ENCODE data around the gene MRPL32. TPM values are rescaled to one million over a fixed set of nuclear protein-coding genes. Genes with fewer than 3 reads are reported as not detected.
"Not testable (repeated sequence)": the region's sequence is repeated elsewhere in the genome, so short reads cannot be mapped to it uniquely, and the experiment has no call there.

Gene MRPL32
- polyA plus RNA-seq (2013, experiment 1 of 2; ENCODE audit: insufficient read length) = 63.3 TPM
- polyA plus RNA-seq (2013, experiment 2 of 2; ENCODE audit: insufficient read length) = 58.1 TPM

GRCh38 chr7:42931834-42932651 is at the start of gene MRPL32, which contains the start of gene PSMA2:
Gene MRPL32 (plus strand): TSS chr7:42932376. CDS start chr7:42932387, 11 bp downstream.
Gene PSMA2 (minus strand): TSS chr7:42932174. CDS start chr7:42932158, 16 bp downstream.
- peak; percentile 98 for DNase-seq

DNA sequence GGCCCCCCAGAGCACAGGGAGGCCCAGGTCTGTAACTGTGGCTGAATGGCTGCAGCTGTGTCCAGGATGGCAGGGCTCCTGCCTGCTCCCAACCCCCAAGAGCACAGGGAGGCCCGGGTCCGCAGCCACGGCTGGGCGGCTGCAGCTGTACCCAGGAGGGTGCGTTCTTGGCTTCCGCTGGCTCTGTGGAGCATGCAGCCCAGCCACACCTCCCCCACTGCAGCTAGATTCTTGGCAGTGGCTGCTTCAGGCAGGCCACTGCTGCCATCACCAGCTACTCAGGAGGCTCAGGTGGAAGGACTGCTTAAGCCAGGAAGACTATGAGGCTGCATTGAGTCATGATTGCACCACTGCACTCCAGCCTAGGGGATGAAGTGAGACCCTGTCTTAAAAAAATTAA is 48.2 kb upstream of the MRPL32 start:
- DNase-seq = no peak

- not testable (repeated sequence) for DNase-seq
These were observed 47.0 kb upstream of the MRPL32 start for GRCh38 chr7:42885183-42885582.

DNA sequence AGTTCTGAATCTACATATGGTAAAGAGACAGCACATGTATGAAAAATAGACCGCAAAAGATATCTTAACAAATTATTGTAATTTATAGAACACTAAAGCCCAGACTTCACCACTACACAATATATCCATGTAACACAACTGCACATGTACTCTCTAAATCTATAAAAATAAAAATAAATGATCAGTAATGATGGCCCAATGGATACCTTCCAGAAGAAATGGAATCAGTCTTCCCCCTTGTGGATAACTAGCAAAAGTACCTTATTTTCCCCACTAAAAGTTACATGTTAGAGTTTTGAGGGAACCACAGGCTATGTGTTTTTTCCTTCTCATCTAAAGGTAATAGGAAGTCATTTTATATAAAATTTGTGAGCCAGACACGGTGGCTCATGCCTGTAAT is 46.0 kb upstream of the MRPL32 start:
- peak; percentile 12 for DNase-seq

DNA sequence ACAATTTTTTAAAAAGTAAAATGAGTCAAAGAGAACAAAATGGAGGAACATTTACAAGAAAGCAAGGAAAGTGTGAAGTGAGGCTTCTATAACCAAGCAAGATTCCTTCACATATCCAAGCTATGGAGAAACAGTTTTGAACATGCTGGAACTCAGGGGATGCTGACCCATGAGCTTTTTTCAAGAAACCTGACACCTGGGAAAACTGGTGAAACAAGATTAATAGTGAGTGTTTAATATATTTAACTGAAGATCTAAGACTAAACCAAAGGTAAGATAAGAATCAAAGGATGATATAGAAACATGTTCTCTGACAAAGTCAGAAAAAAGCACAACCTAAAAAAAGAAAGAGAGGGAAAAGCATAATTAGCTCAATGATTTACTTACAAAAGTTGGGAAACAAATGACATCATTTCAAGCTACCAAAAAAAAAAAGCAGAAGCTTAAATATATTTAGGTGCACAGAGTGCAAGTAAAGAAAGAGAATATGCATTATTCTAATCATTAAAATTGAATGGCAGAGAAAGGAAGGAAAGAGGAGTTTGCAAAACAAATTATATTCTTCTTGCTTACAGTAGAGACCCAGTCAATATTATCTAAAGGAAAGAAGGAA is 45.2 kb upstream of the MRPL32 start:
- no peak for DNase-seq

DNA sequence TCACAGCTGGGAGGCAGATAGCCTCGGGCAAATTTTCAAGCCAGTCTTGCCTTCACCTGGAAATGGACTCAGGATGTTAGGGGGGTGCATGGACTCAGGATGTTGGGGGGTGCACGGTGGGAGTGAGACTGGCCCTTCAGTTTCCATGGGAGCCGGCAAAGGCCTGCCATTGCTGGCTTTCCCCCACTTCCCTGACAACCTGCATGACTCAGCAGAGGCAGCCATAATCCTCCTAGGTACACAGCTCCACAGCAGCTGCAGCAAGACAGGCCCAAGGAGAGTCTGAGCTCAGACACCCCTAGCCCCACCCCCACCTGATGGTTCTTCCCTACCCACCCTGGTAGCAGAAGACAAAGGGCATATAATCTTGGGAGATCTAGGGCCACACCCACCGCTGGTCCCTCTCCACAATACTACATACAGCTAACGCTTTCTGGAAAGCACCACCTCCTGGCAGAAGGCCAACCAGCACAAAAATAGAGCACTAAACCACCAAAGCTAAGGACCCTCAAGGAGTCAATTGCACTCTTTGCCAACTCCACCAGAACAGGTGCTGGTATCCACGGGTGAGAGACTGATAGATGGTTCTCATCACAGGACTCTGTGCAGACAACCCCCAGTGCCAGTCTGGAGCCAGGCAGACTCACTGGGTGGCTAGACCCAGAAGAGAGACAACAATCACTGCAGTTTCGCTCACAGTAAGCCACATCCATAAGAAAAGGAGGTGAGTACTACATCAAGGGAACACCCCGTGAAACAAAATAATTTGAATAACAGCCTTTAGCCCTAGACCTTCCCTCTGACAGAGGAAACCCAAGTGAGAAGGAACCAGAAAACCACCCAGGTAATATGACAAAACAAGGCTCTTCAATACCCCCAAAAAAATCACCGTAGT is 38.6 kb upstream of the MRPL32 start:
- no peak for DNase-seq

DNA sequence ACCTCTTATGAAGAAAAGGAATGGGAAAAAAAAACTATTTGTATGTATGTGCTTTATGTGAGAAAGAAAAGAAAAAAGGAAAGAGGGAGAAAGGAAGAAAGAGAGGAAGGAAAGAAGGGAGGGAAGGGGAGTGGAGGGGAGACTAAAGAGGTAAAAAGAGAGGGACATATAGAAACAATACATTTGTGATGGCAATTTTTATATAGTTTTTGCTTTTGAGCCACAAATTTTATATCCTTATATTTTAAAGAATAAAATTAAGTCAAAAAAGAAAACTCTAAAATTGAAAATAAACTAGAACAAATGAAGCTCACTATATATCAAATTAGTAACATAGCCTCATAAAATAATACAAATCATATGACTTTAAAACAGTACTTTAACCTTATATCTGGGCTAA is 31.3 kb upstream of the MRPL32 start:
- no peak for DNase-seq

DNA sequence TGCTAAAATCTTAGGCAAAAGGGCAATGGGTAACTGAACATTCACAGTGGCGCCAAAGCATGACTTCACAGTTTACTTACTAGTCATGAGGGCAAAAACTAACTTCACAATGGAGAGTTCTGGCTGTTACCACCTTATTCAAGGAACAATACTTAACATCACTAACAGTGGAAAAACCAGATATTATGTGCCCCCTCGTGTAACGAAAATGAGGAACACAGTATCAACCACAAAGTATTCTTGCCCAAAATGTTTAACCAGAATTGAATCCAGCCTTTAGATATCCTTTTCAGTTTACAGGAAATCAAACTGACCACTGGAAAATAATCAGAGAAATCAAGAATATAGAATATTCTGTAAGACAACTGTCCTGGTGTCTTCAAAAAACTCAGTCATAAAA is 29.8 kb upstream of the MRPL32 start:
- DNase-seq = no peak

DNA sequence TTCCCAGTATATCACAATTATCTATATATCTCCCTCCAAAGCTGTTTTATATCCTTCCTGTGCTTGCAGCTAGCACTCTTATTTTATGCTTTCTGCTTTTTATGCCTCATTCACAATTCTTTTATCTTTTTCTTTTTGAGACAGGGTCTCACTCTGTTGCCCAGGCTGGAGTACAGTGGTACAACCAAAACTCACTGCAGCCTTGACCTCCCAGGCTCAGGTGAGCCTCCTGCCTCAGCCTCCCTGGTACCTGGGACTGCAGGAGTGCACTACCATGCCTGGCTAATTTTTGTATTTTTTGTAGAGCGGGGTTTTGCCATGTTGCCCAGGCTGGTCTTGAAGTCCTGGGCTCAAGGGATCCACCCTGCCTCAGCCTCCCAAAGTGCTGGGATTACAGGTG is 26.0 kb upstream of the MRPL32 start:
- no peak for DNase-seq

GRCh38 chr7:42907316-42907715 is 24.9 kb upstream of the MRPL32 start:
- DNase-seq = peak; percentile 22

GRCh38 chr7:42910306-42910705 is 21.9 kb upstream of the MRPL32 start:
- no peak for DNase-seq

DNA sequence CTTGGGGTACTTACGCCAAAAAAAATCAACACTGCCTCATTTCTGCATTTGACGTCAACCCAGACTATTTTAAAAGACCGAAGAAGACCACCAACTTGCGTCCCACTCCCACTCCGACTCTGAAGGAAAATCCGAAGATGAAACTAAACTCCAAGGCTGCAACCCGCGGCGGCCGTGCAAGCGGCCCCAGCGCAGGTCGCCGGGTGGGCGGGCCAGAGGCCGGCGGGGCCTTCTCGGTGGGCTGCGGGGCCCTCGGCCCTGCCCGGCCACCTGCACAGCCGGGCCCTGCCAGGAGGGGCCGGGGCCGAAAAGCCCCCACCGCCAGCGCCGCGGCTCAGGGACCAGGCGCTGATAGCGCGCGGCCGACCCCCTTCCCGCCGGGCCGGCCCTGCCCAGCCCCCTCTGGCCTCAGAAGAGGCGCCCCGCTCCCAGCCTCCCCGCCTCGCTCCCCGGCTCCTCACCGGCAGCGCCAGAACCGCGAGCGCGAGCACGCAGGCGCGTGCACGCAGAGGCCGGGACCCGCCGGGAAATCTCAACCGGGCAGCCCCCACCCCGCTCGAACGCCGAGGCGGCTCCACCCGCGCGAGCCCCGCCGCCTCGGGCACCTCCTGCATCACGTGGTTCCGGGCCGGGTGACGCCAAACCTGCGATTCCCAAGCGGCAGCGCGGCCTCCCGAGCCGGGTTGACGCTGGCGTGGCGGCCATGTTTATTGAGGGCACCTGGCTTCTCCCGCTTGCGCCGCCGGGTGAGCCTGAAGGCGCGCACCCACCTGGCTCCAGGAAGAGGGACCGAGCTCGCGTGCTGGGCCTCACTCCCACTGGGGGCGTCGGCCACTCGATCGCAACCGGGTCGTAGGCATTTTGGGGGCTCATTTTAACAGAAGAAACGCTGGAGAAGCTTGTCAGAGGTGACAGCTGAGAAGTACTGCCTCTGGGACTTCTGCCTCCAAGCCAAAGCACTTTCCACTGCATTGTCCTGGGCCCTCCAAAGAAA is 20.4 kb upstream of the MRPL32 start, which contains the start of gene C7orf25:
Gene C7orf25 (minus strand): TSS at position 617 of the 994 bp plus-strand sequence. CDS start 1,170 bp downstream, outside the sequence.
- peak; percentile 95 for DNase-seq

DNA sequence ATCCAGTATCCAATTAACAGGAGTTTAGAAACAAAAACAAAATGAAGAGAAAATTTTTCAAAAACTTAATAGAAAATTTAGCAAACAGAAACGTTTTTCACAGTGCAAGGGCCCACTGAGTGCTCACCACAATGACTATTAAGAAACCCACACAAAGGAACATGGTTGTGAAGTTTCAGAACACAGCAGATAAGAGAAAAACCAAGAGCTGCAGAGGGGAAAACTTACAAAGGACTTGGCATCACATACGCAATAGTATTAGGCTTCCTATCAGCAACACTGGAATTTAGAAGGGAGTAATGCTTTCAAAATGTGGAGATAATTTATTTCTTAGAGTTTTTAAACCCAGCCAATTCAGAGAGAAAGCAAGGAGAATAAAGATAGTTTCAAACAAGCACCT is 18.6 kb upstream of the MRPL32 start:
- DNase-seq = peak; percentile 34

GRCh38 chr7:42914009-42914408 is 18.2 kb upstream of the MRPL32 start:
- DNase-seq = no peak

DNA sequence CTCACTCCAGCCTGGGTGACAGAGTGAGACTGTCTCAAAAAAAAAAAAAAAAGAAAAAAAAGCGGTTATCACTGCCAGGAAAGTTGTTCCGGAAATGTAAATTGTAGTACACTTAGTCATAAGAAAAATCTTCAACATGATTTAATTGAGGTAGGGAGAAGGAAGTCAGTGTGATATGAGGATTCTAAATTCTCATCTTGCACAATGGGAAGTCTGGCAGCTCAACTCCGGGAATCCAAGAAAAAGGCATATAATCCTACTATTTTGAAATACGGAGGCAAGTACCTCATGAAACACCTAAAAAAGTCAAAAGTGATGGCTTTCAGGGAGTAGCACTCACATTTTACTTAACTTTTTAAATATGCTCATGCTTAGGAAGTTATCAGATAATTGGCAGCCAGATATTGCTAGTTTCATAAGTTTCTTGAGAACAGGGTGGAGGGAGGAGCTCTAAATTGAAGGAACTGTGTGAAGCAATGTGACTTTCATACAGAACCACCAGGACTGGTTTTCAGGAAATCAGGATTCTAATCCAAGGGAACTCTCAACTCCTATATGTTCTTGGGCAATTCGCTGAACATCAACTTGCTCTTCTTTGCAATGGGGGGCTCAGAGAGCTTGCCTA is 17.6 kb upstream of the MRPL32 start:
- peak; percentile 72 for DNase-seq

- DNase-seq = peak; percentile 61
These were observed 16.8 kb upstream of the MRPL32 start for GRCh38 chr7:42915356-42915755.

DNA sequence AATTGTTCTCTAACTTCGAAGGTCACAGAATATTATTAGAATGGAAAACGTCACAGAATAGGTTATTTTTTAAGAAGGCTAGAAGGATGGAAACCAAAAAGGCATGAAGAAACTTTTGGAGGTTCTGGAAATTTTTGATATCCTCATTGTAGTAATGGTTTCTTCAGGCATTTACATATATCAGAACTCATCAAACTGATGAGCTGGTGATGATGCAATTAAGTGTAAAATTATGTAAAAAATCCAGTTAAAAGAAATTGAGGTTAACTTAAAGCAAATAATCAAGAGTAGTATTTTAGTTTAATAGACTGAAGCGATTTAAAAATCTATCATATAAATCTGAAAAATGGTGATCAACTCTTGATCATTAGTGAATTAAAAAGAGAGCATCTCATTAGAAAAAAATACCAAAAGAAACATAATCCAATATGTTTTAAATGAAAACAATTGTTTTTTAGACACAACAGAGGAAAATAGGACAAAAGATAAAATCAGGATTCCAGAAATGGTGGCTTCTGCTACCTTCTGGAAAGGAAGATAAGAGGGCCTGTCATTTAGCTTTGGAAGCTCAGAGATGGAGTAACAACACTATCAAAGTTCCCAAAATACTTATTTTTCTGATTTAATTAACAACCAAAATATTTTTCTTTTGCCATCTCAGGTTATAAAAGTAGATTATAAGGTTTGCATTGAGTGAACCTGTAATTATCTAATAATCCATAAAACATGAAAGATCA is 10.0 kb upstream of the MRPL32 start:
- no peak for DNase-seq

- DNase-seq = no peak
These were observed 7.8 kb upstream of the MRPL32 start for GRCh38 chr7:42924223-42924838.

DNA sequence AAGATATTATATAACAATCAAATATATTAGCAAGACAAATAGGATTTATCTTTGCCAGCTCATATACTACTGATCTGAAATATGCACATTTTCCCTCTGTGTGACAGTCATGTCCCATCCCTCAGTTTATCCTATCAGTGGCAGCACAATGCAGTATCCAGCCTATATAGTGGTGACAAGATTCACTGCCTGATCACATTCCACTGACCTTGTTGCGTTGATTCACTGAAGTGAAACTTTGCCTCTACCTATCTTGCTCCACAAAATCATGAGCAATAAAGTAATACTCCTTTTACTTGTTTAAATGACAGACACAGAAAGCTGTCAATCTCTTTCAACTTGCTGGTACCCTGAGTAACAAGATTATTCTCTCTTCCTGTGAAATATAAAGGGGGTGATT is 6.5 kb upstream of the MRPL32 start:
- no peak for DNase-seq

- no peak for DNase-seq
These were observed 6.0 kb upstream of the MRPL32 start for GRCh38 chr7:42926204-42926603.
